Measurements from ENCODE around the gene SPAG16.

GRCh38 chr2:213649176-213649575, 364.9 kb downstream of the SPAG16 start:
- TF ChIP-seq, protein P1, sequence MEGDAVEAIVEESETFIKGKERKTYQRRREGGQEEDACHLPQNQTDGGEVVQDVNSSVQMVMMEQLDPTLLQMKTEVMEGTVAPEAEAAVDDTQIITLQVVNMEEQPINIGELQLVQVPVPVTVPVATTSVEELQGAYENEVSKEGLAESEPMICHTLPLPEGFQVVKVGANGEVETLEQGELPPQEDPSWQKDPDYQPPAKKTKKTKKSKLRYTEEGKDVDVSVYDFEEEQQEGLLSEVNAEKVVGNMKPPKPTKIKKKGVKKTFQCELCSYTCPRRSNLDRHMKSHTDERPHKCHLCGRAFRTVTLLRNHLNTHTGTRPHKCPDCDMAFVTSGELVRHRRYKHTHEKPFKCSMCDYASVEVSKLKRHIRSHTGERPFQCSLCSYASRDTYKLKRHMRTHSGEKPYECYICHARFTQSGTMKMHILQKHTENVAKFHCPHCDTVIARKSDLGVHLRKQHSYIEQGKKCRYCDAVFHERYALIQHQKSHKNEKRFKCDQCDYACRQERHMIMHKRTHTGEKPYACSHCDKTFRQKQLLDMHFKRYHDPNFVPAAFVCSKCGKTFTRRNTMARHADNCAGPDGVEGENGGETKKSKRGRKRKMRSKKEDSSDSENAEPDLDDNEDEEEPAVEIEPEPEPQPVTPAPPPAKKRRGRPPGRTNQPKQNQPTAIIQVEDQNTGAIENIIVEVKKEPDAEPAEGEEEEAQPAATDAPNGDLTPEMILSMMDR (IDR thresholded peaks at IDR 0.05; ENCODE audit: low read depth, low read length) = no peak
- TF ChIP-seq POLR2A (IDR thresholded peaks at IDR 0.05; ENCODE audit: extremely low read depth, insufficient read length) = no peak

All from NB4 (cell line).